DOHH2 (cell line): Measurements from ENCODE around the gene ABI3BP.

Source experiments
- EZH2phosphoT487 ChIP-seq: fragments of 200-600 bp; sonication (generic); IDR thresholded peaks from 2 replicates; pipeline ENCODE4 v1.6.1; 2017; ENCODE audit warnings: borderline replicate concordance, mild to moderate bottlenecking, antibody characterized with exemption, low read length, moderate library complexity, mixed read lengths
- TF ChIP-seq, protein P1 (sequence below): fragments of 200-600 bp; sonication (generic); IDR thresholded peaks from one replicate; pipeline ENCODE4 v1.5.1; 2014; ENCODE audit warnings: antibody characterized with exemption, mild to moderate bottlenecking, low read depth, low read length; ENCODE audit not compliant: poor library complexity, severe bottlenecking

DNA sequence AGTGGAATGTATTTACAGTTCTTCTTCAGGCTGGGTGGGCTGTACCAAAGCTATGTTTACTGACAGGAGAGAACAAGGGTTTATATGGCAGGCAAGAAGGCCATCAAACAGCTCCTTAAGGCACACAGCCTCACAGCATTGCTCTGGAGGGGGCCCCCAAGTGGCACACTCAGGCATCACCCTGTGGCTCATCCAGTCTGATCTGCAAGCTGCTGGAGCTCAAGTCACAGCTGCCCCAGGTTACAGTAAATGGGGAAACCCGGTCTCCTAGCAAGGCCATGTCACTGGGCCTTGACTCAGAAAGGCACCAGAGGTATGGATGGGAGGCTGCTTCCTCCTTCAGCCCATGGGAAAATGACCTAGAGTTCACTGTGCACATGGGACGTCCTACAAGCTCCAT is 216.5 kb downstream of the ABI3BP start:
- TF ChIP-seq, protein P1, sequence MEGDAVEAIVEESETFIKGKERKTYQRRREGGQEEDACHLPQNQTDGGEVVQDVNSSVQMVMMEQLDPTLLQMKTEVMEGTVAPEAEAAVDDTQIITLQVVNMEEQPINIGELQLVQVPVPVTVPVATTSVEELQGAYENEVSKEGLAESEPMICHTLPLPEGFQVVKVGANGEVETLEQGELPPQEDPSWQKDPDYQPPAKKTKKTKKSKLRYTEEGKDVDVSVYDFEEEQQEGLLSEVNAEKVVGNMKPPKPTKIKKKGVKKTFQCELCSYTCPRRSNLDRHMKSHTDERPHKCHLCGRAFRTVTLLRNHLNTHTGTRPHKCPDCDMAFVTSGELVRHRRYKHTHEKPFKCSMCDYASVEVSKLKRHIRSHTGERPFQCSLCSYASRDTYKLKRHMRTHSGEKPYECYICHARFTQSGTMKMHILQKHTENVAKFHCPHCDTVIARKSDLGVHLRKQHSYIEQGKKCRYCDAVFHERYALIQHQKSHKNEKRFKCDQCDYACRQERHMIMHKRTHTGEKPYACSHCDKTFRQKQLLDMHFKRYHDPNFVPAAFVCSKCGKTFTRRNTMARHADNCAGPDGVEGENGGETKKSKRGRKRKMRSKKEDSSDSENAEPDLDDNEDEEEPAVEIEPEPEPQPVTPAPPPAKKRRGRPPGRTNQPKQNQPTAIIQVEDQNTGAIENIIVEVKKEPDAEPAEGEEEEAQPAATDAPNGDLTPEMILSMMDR, result peak; percentile 21
- no peak for TF ChIP-seq EZH2phosphoT487
